NCI-H1436 treated with DMSO at 0.1 percent for 48 hours (cell line): ENCODE results near the gene NAV2.
"Not testable (repeated sequence)": the region's sequence is repeated elsewhere in the genome, so short reads cannot be mapped to it uniquely, and the experiment has no call there.

Source experiments
- DNase-seq: peaks from one replicate; lab custom pipeline; 2025; lab: John Stamatoyannopoulos, UW

NAV2 gene

DNA sequence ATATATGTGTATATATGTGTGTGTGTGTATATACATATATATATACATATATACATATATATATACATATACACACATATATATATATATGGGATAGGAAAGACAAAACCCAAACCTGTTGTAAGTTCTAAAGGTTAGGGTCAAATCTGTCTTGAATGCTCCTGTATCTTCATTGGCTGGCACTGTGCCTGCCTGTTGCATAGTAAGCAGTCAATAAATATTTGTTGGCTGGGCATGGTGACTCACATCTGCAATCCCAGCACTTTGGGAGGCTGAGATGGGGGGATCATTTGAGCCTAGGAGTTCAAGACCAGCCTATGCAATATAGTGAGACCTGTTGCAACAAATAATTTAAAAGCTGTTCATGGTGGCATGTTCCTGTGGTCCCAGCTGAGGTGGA, 242.3 kb downstream of the NAV2 start:
- no peak for DNase-seq

DNA sequence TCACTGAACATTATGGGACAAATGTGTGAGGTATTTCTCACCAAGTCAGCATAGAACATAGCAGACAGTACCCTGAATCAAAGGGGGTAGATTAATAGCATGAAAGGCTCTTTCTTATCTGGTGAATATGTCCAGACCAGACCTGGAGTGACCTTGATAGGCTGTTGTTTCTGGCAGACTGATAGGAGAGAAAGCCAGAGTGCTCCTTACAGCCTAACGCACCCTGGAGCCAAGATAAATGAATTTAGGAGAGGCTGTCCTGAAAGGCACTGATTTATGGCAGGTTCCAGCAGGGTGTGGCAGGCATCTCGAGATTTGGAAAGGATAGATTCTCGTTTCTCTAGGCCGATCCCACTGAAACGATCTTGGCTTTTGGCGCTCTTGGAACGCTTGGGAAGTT, 243.0 kb downstream of the NAV2 start:
- no peak for DNase-seq

DNA sequence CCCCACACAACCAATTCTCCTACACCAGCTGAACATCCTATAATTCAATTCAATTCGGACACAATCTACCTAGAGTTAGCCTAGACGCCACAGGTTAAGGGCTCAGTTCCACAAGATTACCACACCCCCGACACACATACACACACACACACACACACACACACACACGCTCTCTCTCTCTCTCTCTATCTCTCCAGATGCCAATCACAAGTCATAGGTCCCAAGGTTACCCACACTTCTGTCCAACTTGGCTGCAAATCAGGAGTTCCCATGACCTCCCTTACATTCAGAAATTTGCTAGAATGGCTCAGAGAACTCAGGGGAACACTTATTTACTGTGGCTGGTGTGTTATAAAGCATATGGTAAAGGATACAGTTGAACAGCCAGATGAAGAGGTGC, 243.6 kb downstream of the NAV2 start:
- no peak for DNase-seq

DNA sequence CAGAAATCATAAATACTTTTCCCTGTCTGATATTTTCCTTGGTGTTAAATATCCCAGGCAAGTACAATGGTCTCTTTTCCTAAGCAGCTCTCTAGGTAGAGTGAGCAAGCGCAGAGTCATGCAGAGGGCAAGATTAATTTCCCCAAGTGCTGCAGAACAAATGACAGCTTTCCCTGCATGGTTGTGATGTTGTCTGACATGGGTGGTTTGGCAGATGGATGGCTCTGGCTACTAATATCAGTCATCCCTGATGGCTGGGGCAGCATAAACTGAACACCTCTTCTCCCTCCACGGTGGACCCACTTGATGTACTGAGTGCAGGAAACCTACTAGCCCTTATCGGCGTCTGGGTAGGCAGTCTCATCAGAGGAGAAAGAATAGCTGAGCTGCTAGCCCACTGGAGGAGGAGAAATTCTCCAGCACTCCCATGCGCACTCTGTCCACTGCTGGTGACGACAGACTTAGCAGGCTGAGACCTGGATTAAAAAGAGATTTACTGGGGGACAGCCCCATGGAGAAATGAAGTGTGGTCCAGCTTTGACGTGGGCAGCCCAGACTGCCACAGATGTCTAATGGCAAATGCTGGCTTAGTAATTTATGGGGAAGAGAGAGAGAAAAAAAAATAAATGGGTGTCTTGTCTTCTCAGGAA, 244.8 kb downstream of the NAV2 start:
- DNase-seq: no peak

DNA sequence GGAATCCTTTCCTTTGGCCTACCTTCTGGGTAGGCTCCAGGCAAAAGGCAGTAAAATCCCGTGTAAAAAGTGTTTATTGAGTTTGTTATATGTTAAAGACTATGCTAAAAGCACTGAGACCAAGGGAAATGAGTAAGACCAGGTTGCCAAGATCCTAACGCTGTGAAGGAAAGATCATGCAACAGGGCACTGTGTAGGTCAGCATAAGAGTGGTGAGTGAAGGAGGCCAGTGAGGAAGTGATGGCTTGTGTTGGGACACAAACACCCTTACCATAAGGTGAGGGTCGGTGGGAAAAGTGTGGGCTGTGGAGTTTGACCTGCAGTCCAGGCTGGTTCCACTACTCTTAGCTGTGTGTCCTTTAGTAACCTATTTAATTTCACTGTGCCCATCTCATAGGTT, 245.6 kb downstream of the NAV2 start:
- no peak for DNase-seq

DNA sequence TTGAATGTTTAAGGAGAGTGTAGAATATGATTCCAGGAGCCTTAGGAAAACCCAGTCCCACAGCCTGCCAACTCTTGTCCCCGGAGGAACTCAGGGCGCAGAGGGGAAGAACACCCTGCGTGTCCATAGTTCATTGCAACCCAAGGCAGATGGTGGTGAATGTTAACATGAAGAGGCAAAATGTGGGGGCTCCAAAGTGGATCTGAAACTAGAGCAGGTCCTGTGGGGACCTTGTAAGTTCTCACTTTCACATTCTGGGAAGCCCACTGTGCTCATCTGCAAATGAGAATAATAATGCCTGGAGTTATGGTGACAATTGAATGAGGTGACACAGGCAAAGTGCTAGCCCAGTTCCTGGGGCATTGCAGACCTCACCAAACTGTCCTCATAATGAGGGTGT, 246.6 kb downstream of the NAV2 start:
- DNase-seq: no peak

DNA sequence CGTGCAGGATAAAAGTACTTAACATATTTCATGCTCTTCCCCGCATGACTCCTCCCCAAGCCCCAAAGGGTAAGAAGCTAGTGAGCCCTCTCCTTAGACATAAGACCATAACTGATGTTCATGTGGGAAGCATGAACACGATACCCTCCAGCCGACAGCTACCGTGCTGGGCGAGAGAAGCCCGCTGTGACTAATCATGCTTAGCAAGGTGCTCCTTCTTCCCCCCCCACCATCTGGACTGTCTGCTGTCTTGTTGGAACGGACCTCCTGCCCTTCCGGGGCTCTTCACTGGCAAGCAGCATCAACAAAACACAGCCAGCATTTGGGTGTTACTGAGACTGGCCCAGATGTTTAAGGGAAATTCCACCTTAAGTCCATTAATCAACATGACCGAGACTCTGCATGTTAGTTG, 247.0 kb downstream of the NAV2 start:
- no peak for DNase-seq

DNA sequence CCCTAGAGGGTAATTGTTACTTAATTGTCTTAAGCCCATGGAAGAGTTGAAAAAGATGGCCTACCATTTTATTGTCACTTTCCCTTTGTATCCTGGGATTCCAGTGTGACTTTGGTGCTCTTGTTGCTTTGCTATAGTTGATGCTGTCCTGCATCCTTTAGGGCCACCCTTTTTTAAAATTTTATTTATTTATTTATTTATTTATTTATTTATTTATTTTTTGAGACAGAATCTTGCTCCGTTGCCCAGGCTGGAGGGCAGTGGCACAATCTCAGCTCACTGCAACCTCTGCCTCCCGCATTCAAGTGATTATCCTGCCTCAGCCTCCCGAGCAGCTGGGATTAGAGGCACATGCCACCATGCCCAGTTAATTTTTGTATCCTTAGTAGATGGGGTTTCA, 247.8 kb downstream of the NAV2 start:
- not testable (repeated sequence) for DNase-seq

DNA sequence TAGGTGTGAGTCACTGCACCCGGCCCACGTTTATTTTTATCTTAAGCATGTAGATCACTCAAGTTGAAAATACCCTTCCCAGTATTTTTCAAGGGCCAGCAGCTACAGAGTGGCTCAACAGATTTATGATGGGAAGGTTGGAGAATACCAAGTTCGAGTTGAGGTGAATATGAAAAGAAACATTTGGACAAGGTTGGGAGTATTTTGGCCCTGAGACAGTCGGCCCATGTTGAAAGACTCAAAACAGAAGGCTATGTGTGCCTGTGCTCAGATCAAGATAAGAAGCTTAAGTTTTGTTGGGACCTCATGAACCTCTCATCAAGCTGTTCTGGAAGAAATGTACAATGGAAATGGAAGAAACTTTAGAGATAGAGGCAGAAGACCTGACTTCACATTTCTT, 248.6 kb downstream of the NAV2 start:
- no peak for DNase-seq

DNA sequence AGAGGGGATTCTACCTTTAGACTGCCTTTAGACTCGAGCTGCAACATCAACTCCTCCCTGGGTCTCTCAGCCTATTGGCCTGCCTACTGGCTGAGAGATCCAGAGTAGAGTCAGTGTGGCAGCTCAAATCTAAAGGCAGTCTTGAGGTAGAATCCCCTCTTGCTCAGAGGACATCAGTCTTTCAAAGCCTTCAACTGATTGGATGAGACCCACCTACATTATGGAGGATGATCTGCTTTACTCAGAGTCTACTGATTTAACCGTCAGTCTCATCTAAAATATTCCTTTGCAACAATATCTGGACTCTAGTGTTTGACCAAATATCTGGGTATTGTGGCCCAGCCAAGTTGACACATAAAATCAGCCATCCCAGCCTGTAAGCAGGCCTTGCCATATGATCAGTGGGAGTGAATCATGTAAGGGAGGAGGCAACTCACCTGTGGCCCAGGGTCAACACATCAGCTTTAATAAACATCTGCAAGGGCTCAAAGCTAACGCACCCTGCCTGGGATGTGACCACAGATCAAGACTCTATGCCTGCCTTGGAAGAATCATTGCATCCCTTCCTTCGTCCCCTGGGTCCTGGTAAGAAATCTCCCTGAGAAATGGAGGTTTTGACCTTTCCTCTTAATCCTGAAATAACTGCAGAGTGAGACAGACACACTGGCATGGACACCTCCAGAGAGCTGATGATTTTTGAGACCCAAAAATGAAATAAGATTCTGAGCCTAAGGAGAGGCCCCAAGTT, 249.6 kb downstream of the NAV2 start:
- no peak for DNase-seq

DNA sequence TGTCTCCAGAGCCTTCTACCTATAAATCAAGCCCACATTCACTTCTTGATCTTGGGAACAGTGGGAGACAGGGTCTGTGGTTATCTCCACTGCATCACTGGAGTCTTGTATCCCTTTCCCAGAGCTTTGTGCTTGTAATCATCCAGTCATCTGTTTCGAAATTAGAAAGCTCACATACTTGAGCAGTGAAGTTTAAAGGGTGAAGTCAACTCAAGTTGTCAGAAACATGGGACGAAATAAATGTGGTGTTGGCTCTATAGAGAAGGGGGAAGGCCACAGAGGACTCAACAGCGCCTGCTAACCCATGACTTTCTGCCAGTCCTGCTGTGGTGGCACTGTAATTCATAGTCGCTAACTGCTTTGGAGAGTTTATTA, 250.2 kb downstream of the NAV2 start:
- DNase-seq: no peak

DNA sequence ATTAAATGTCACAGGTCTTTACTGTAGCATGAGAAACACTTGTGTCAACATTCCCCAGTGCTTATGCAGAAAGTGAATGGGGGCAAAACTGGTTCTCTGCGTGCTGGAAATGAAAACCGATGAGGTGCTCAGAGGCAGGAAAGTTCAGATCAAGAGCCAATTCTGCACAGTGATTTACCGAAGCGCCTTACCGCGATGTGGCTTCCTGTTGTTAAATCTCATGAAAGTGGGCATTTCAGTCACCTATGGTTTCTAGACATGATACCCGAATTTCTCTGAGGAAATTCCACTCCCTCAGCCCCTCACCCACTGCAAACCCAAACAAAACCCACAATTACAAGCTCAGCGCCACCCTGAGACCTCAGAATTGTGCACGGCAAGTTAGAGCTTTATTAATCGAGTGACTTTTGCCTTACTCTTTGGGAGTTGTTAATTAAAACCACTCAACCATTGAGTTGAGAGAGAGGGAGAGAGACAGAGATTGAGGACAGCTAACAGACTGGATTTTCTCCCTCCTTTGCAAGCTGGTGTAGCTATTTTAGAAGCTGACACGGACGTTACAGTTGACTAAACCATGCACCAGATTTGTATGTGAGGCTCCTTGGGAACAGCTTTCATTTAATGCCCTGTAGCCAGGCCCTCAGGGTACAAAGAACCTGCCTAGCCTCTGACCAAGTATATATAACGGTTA, 251.2 kb downstream of the NAV2 start:
- DNase-seq: no peak

DNA sequence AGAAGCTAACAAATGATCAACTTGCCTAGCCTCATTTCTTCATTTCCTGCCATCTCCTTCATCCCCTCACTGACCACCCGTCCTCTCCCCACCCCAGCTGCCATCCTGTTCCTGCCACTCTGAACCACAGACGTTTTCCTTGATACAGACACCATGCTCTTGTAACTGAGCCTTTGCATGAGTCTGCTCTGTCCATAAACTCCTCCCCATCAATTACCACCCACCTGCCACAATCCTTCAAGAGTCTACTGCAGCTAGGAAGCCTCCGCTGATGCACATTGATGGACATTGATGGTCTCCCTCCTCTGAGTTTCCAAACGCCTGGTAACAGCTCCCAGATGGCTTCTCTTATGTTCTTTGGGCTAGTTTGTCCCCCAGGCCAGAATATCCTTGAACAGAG, 253.8 kb downstream of the NAV2 start:
- no peak for DNase-seq

DNA sequence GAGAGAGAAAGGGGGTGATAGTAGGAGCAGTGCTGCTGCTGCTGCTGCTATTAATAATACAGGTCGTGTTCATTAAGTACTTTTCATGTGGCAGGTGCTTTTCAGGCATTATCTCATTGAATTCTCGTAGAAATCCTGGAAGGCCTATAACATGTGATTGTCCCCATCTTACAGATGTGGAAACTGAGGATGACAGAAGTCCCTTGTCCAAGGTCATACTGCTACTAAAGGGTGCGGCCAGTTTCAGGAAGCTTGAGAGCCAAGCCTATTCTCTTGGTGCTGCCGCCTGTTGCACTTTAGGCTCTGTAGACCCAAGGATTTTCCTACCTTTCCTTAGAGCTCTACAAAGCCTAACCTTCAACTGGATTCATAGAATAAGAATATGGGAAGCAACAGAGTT, 254.3 kb downstream of the NAV2 start:
- DNase-seq: no peak

DNA sequence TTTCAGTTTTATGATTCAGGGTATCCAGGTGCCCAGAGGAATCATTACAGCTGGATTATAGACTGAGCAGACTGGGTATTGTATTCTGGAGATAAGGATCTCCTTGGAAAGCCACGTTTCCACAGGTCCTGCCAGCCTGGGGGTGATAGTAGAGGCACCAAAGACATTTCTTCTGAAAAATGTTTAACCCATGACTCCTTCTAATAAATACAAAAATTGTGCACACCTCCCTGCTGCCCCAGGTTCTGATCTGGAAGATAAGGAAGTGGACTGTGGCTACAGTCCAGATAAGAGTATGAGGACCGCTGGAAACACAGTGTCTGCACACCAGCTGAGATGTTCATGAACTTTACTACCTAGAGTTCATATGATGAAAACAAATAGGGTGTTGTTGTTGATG, 255.2 kb downstream of the NAV2 start:
- DNase-seq: no peak

DNA sequence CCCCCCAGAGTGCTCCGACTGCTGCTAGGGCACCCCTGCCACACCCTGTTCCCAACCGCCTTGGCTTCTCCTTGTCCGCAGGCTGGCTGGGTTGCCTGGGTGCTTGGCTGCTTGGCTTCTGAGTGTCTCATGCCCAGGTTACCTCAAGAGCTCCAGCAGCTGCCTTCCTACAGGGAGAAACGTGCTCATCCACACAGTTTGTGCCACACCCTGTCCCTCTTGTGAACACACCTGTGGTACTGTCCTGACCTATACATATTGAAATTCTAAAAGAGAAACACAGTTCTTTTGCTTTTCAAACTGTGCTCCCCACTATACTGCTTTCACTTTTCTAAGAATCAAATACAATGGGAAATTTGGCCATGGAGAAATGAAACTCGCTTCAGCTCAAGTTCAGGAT, 256.2 kb downstream of the NAV2 start:
- DNase-seq: no peak

DNA sequence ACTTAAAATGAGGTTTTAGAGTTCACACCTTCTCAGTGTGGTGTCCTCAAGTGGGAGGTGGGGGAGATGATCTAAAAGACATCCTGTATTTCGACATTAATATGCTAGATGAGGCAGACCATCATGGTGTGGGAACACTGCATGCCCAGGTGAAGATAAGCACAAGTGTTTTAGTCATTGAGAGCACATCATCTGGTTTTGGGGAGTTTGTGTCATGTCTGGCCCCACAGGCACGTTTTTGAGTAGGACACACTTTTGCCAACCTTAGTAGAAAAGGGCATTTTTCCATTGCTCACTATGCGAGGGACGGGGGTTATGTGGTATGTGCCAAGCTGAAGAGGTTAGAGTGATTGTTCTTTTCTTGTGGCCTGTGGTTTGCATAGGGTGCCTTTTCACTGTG, 258.3 kb downstream of the NAV2 start:
- no peak for DNase-seq

DNA sequence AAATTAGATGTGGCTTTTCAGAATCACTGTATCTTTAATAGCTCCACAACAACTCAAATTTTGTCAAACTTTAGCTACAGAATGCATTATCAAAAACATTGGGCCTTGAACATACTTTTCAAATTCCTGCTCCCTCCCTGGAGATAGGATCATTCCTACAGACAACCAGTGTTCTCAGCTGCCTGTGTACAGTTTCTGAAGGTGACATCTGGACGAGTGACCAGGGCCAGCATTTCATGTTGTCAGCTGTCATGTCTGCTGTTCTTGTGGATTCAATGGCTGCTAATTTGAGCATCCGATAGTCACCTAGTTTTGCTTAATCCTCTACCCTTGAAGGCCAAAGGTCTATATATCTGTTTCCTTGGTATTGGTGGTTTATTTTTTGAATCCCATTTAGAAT, 259.5 kb downstream of the NAV2 start:
- no peak for DNase-seq

DNA sequence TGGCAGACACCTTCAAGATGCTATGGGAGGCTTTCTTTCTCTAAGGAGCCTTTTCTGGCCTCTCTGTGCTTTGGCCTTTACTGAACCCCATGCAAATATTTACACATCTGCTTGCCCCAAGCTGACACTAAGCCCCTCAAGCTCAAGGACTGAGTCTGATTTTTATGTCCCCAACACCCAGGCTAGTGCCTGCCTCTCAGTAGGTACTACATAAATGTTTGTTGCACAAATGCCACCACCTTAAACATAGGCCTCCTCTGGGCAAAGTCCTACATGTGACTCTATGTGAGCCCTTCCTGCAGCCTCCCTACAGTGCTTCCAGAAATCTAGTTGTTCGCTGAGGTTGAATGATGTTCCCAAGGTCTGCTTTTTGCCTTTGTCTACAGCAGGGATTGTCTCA, 260.0 kb downstream of the NAV2 start:
- DNase-seq: no peak

DNA sequence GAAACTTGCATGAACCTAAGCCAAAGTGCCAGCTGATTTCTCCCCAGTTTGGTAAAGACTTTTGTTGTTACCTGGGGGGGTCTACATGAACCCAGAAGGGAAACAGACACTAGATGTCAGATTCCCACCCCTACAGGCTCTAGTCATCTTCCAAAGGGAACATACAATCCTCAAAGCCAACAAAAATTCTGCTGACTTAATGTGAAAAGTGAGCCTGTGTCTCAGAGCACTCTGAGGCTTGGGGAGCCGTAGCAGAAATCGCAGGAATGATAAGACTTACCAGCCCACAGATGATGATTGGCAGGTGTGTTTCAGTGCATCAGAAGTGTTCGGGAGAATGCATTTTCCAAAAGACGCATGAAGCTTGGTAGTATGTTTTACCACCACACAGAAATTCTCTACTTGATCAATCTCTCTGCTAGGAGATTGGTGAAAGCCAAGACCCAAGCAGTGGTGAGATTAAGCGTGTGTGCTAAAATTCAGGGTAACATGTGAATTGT, 260.5 kb downstream of the NAV2 start:
- DNase-seq: no peak

DNA sequence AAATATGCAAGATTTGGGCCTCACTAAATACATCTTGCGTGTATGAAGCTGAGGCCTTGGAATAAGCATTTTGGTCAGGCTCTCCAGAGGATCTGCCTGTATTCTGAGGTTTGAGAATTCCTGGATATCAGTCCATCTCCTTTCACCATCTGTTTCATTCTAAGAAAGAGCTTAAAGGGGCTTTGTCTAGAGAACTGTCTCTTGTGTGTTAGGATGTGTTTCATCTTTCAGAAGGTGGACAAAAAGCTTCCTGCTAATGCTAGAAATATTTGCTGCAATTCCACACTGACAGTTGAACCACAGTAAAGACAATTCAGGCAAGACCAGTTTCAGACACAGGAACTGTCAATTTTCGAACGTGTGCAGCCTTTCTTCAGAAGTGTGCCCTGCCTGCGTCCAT, 262.2 kb downstream of the NAV2 start:
- no peak for DNase-seq

DNA sequence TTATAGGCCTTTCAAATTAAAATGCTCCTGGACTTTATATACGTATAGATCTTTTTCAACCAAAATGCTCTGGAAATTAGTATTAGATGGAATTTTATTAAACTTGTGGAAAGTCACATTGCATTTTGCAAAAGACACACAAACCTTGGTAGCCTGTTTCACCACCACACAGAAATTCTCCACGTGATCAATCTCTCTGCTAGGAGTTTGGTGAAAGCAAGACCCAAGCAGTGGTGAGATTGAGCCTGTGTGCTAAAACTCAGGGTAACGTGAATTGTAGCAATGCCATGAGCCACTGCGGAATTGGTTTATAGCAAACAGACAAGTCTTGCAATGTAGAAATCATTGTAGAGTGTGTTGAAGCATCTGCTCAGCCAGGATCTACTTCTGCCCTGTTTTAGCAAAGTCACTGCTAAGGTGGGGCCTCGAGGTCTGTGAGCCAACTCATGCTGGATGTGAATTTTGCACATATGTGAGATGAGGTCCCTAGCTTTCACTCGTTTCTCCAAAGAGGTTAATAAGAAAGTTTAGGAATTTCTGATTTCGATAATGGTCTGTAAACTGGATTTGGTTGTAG, 262.9 kb downstream of the NAV2 start:
- no peak for DNase-seq
